ENCODE measurements around the gene MOB1B. TPM values are rescaled to one million over a fixed set of nuclear protein-coding genes. Genes with fewer than 3 reads are reported as not detected.

The MOB1B gene
- polyA plus RNA-seq, 2 donors: 2.8 to 3.4 TPM

GRCh38 chr4:70930530-70931256 is 28.5 kb downstream of the MOB1B start:
- H3K27ac ChIP-seq (ENCODE audit: low read depth in 2 of 2, low read length in 1 of 2): no peak overlapping the region
- H3K4me3 ChIP-seq (ENCODE audit: low read depth in 1 of 2, low read length in 2 of 2): no peak overlapping the region
- peaks cover 0 to 2% of the 10 kb centered on the region in 2 donors for H3K4me1 ChIP-seq (ENCODE audit: control insufficient read depth in 2 of 2, insufficient read depth in 2 of 2, low read length in 1 of 2)

DNA sequence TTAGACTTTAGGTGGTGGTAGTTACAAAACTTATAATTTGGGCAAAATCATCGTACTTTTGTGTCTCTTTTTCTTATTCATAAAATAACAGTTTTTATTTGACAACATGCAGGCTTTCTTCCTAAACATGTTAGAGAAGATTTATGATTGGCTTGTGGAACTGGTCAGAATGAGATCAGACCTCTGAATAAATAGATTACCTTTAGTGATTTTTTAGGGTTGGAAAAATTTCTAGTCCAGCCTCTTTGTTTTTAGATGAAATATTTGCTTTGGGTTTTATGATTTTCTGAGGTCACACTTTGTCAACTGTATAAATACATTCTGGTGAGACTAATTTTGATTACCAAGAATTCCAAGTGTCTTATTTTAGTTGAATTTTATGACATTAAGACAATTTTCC is 29.2 kb downstream of the MOB1B start:
- Histone ChIP-seq H3K27ac (ENCODE audit: low read depth in 2 of 2, low read length in 1 of 2) (no peak overlapping the region), H3K9me3 (ENCODE audit: control insufficient read depth in 2 of 2, insufficient read depth in 1 of 2, low read depth in 1 of 2, low read length in 1 of 2) (no peaks in the 10 kb centered on the region), H3K36me3 (ENCODE audit: control insufficient read depth in 2 of 2, insufficient read depth in 2 of 2, low read length in 1 of 2) (no peaks in the 10 kb centered on the region), H3K4me3 (ENCODE audit: low read depth in 1 of 2, low read length in 2 of 2) (no peak overlapping the region), H3K4me1 (ENCODE audit: control insufficient read depth in 2 of 2, insufficient read depth in 2 of 2, low read length in 1 of 2) (peaks cover 0 to 2% of the 10 kb centered on the region in 2 donors), H3K27me3 (ENCODE audit: control insufficient read depth in 1 of 2, insufficient read depth in 2 of 2, low read length in 2 of 2) (no peaks in the 10 kb centered on the region)
- WGBS, 2 donors: 74 to 81% methylated on average over 1 of the region's 1 CpG

More at GRCh38 chr4:70930530-70931256, 28.5 kb downstream of the MOB1B start:
- 77 to 80% methylated on average over 2 of the region's 2 CpGs for WGBS, 2 donors
- Histone ChIP-seq H3K9me3 (ENCODE audit: control insufficient read depth in 2 of 2, insufficient read depth in 1 of 2, low read depth in 1 of 2, low read length in 1 of 2) (no peaks in the 10 kb centered on the region), H3K36me3 (ENCODE audit: control insufficient read depth in 2 of 2, insufficient read depth in 2 of 2, low read length in 1 of 2) (no peaks in the 10 kb centered on the region), H3K27me3 (ENCODE audit: control insufficient read depth in 1 of 2, insufficient read depth in 2 of 2, low read length in 2 of 2) (no peaks in the 10 kb centered on the region)

DNA sequence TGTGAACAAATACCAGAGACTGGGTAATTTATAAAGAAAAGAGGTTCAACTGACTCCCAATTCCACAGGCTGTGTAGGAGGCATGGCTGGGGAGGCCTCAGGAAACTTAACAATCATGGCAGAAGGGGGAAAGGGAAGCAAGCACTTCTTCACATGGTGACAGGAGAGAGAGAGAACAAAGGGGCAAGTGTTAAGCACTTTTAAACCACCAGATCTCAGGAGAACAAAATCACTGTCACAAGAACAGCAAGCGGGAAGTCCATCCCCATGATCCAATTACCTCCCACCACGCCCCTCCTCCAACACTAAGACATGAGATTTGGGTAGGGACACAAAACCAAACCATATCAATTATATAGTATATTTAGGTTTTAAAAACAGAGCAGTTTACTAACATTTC is 30.8 kb downstream of the MOB1B start:
- no peaks in the 10 kb centered on the region for H3K4me1 ChIP-seq (ENCODE audit: control insufficient read depth in 2 of 2, insufficient read depth in 2 of 2, low read length in 1 of 2)
- 98 to 100% methylated on average over 2 of the region's 2 CpGs for WGBS, 2 donors
- H3K9me3 ChIP-seq (ENCODE audit: control insufficient read depth in 2 of 2, insufficient read depth in 1 of 2, low read depth in 1 of 2, low read length in 1 of 2): no peaks in the 10 kb centered on the region
- no peak overlapping the region for H3K27ac ChIP-seq (ENCODE audit: low read depth in 2 of 2, low read length in 1 of 2)
- no peak overlapping the region for H3K4me3 ChIP-seq (ENCODE audit: low read depth in 1 of 2, low read length in 2 of 2)
- no peaks in the 10 kb centered on the region for H3K27me3 ChIP-seq (ENCODE audit: control insufficient read depth in 1 of 2, insufficient read depth in 2 of 2, low read length in 2 of 2)
- H3K36me3 ChIP-seq (ENCODE audit: control insufficient read depth in 2 of 2, insufficient read depth in 2 of 2, low read length in 1 of 2): no peaks in the 10 kb centered on the region

DNA sequence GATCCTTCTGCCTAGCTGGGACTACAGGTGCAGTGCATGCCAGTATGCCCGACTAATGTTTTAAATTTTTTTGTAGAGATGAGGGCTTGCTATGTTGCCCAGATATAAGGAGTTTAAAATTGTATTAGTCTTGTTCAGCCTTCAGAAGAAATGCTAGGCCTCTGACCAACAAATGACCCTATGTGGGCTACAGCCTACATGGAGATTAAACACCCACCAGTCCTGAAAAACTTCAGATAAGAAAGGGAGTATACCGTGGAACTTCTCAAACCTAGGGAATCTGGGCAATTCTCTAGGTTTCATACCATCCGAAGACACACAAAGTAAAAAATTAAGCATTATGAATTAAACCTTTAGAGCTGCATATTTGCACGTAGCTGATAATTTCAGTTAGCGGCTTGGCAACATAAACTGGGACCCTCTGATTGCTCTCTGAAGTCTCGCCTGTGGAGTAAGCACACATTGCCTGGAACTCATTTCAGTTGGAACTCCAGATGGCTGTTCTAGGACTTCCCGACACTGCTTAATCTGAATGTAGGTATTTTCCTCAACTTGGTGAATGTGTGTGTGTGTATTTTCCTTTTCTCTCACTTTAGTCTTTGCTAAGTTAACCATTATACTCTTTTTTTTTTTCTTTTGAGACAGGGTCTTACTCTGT is 33.0 kb downstream of the MOB1B start:
- Histone ChIP-seq H3K4me1 (ENCODE audit: control insufficient read depth in 2 of 2, insufficient read depth in 2 of 2, low read length in 1 of 2) (no peaks in the 10 kb centered on the region), H3K36me3 (ENCODE audit: control insufficient read depth in 2 of 2, insufficient read depth in 2 of 2, low read length in 1 of 2) (no peaks in the 10 kb centered on the region), H3K27ac (ENCODE audit: low read depth in 2 of 2, low read length in 1 of 2) (no peak overlapping the region), H3K4me3 (ENCODE audit: low read depth in 1 of 2, low read length in 2 of 2) (no peak overlapping the region), H3K27me3 (ENCODE audit: control insufficient read depth in 1 of 2, insufficient read depth in 2 of 2, low read length in 2 of 2) (no peaks in the 10 kb centered on the region), H3K9me3 (ENCODE audit: control insufficient read depth in 2 of 2, insufficient read depth in 1 of 2, low read depth in 1 of 2, low read length in 1 of 2) (no peaks in the 10 kb centered on the region)
- 89 to 91% methylated on average over 7 of the region's 7 CpGs for WGBS, 2 donors

GRCh38 chr4:70936200-70936787 is 34.1 kb downstream of the MOB1B start:
- no peaks in the 10 kb centered on the region for H3K9me3 ChIP-seq (ENCODE audit: control insufficient read depth in 2 of 2, insufficient read depth in 1 of 2, low read depth in 1 of 2, low read length in 1 of 2)

GRCh38 chr4:70938086-70938485 is 35.9 kb downstream of the MOB1B start:
- no peak overlapping the region for H3K4me3 ChIP-seq (ENCODE audit: low read depth in 1 of 2, low read length in 2 of 2)
- H3K27me3 ChIP-seq (ENCODE audit: control insufficient read depth in 1 of 2, insufficient read depth in 2 of 2, low read length in 2 of 2): no peaks in the 10 kb centered on the region
- H3K36me3 ChIP-seq (ENCODE audit: control insufficient read depth in 2 of 2, insufficient read depth in 2 of 2, low read length in 1 of 2): no peaks in the 10 kb centered on the region
- no peaks in the 10 kb centered on the region for H3K4me1 ChIP-seq (ENCODE audit: control insufficient read depth in 2 of 2, insufficient read depth in 2 of 2, low read length in 1 of 2)
- WGBS, 2 donors: 68 to 72% methylated on average over 3 of the region's 3 CpGs
- no peak overlapping the region for H3K27ac ChIP-seq (ENCODE audit: low read depth in 2 of 2, low read length in 1 of 2)
- H3K9me3 ChIP-seq (ENCODE audit: control insufficient read depth in 2 of 2, insufficient read depth in 1 of 2, low read depth in 1 of 2, low read length in 1 of 2): no peaks in the 10 kb centered on the region

More at GRCh38 chr4:70936200-70936787, 34.1 kb downstream of the MOB1B start:
- Histone ChIP-seq H3K4me1 (ENCODE audit: control insufficient read depth in 2 of 2, insufficient read depth in 2 of 2, low read length in 1 of 2) (no peaks in the 10 kb centered on the region), H3K4me3 (ENCODE audit: low read depth in 1 of 2, low read length in 2 of 2) (no peak overlapping the region), H3K36me3 (ENCODE audit: control insufficient read depth in 2 of 2, insufficient read depth in 2 of 2, low read length in 1 of 2) (no peaks in the 10 kb centered on the region), H3K27me3 (ENCODE audit: control insufficient read depth in 1 of 2, insufficient read depth in 2 of 2, low read length in 2 of 2) (no peaks in the 10 kb centered on the region), H3K27ac (ENCODE audit: low read depth in 2 of 2, low read length in 1 of 2) (no peak overlapping the region)
- 91 to 92% methylated on average over 4 of the region's 4 CpGs for WGBS, 2 donors

GRCh38 chr4:70940134-70940533 is 38.0 kb downstream of the MOB1B start:
- 99% methylated on average over 5 of the region's 5 CpGs for WGBS, 2 donors
- no peaks in the 10 kb centered on the region for H3K9me3 ChIP-seq (ENCODE audit: control insufficient read depth in 2 of 2, insufficient read depth in 1 of 2, low read depth in 1 of 2, low read length in 1 of 2)
- H3K4me3 ChIP-seq (ENCODE audit: low read depth in 1 of 2, low read length in 2 of 2): no peak overlapping the region
- no peaks in the 10 kb centered on the region for H3K27me3 ChIP-seq (ENCODE audit: control insufficient read depth in 1 of 2, insufficient read depth in 2 of 2, low read length in 2 of 2)
- no peak overlapping the region for H3K27ac ChIP-seq (ENCODE audit: low read depth in 2 of 2, low read length in 1 of 2)
- no peaks in the 10 kb centered on the region for H3K4me1 ChIP-seq (ENCODE audit: control insufficient read depth in 2 of 2, insufficient read depth in 2 of 2, low read length in 1 of 2)
- H3K36me3 ChIP-seq (ENCODE audit: control insufficient read depth in 2 of 2, insufficient read depth in 2 of 2, low read length in 1 of 2): no peaks in the 10 kb centered on the region

- Histone ChIP-seq H3K36me3 (ENCODE audit: control insufficient read depth in 2 of 2, insufficient read depth in 2 of 2, low read length in 1 of 2) (no peaks in the 10 kb centered on the region), H3K4me1 (ENCODE audit: control insufficient read depth in 2 of 2, insufficient read depth in 2 of 2, low read length in 1 of 2) (no peaks in the 10 kb centered on the region), H3K9me3 (ENCODE audit: control insufficient read depth in 2 of 2, insufficient read depth in 1 of 2, low read depth in 1 of 2, low read length in 1 of 2) (no peaks in the 10 kb centered on the region), H3K27me3 (ENCODE audit: control insufficient read depth in 1 of 2, insufficient read depth in 2 of 2, low read length in 2 of 2) (no peaks in the 10 kb centered on the region), H3K4me3 (ENCODE audit: low read depth in 1 of 2, low read length in 2 of 2) (no peak overlapping the region), H3K27ac (ENCODE audit: low read depth in 2 of 2, low read length in 1 of 2) (no peak overlapping the region)
Observed at GRCh38 chr4:70943114-70943513, 40.9 kb downstream of the MOB1B start.

GRCh38 chr4:70945046-70945445 is 42.9 kb downstream of the MOB1B start:
- no peak overlapping the region for H3K27ac ChIP-seq (ENCODE audit: low read depth in 2 of 2, low read length in 1 of 2)
- H3K36me3 ChIP-seq (ENCODE audit: control insufficient read depth in 2 of 2, insufficient read depth in 2 of 2, low read length in 1 of 2): no peaks in the 10 kb centered on the region
- no peaks in the 10 kb centered on the region for H3K4me1 ChIP-seq (ENCODE audit: control insufficient read depth in 2 of 2, insufficient read depth in 2 of 2, low read length in 1 of 2)
- H3K4me3 ChIP-seq (ENCODE audit: low read depth in 1 of 2, low read length in 2 of 2): no peak overlapping the region
- 58 to 59% methylated on average over 3 of the region's 3 CpGs for WGBS, 2 donors
- no peaks in the 10 kb centered on the region for H3K9me3 ChIP-seq (ENCODE audit: control insufficient read depth in 2 of 2, insufficient read depth in 1 of 2, low read depth in 1 of 2, low read length in 1 of 2)
- H3K27me3 ChIP-seq (ENCODE audit: control insufficient read depth in 1 of 2, insufficient read depth in 2 of 2, low read length in 2 of 2): no peaks in the 10 kb centered on the region
